Fibroblast of villous mesenchyme (primary cell): Measurements from ENCODE around the gene ITPRIP. TPM values are rescaled to one million over a fixed set of nuclear protein-coding genes. Genes with fewer than 3 reads are reported as not detected.

Experiments
- DNase-seq: peaks from one replicate; pipeline ENCODE4 v3.0.0-alpha.2; 2010; ENCODE audit warnings: low read depth
- H3K4me3 ChIP-seq: 2 replicates; pipeline ENCODE4 v1.5.1; 2011; ENCODE audit warnings: low read depth, mild to moderate bottlenecking, low read length
- total RNA-seq: library from RNA; depleted of rRNA; stranded (reverse); fragments of >200 nt; gene quantifications from 2 replicates; pipeline ENCODE4 v1.2.3, GENCODE V29; 2012
- TF ChIP-seq, protein P1 (sequence below): IDR thresholded peaks from 2 replicates; pipeline ENCODE4 v1.5.1; 2012; ENCODE audit warnings: low read depth, mild to moderate bottlenecking, low read length; ENCODE audit not compliant: insufficient read depth

Gene ITPRIP
- total RNA-seq, 1 donor: 9.9 TPM

DNA sequence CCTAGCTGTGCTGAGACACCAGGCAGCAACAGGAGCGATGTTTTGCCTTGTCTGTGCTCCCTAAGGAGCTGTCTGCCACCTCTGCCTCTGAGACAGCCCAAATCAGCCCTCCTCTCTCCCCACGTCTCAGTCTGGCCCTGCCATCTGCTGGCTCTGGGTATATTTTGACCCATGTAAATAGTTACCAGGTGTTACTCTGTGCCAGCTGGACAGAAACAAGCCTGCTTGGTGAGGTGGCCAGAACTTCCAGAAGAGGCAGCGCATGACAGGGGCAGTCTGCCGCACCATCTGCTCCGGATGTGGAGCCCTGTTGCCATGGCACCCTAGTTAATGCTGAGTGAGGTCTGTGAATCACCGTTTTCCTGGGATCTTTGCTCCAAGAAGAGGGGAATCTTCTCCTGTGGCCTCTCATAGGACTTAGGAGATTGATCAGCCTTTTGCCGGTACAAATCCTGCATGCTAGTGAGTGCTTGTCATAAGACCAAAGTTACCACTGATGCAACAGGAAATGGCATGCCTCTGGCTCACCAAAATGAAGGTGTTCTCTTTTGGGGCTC, 37.5 kb downstream of the ITPRIP start:
- H3K4me3 ChIP-seq: peak overlapping the region; percentile 4
- TF ChIP-seq, protein P1, sequence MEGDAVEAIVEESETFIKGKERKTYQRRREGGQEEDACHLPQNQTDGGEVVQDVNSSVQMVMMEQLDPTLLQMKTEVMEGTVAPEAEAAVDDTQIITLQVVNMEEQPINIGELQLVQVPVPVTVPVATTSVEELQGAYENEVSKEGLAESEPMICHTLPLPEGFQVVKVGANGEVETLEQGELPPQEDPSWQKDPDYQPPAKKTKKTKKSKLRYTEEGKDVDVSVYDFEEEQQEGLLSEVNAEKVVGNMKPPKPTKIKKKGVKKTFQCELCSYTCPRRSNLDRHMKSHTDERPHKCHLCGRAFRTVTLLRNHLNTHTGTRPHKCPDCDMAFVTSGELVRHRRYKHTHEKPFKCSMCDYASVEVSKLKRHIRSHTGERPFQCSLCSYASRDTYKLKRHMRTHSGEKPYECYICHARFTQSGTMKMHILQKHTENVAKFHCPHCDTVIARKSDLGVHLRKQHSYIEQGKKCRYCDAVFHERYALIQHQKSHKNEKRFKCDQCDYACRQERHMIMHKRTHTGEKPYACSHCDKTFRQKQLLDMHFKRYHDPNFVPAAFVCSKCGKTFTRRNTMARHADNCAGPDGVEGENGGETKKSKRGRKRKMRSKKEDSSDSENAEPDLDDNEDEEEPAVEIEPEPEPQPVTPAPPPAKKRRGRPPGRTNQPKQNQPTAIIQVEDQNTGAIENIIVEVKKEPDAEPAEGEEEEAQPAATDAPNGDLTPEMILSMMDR: no peak
- DNase-seq: peak; percentile 97

DNA sequence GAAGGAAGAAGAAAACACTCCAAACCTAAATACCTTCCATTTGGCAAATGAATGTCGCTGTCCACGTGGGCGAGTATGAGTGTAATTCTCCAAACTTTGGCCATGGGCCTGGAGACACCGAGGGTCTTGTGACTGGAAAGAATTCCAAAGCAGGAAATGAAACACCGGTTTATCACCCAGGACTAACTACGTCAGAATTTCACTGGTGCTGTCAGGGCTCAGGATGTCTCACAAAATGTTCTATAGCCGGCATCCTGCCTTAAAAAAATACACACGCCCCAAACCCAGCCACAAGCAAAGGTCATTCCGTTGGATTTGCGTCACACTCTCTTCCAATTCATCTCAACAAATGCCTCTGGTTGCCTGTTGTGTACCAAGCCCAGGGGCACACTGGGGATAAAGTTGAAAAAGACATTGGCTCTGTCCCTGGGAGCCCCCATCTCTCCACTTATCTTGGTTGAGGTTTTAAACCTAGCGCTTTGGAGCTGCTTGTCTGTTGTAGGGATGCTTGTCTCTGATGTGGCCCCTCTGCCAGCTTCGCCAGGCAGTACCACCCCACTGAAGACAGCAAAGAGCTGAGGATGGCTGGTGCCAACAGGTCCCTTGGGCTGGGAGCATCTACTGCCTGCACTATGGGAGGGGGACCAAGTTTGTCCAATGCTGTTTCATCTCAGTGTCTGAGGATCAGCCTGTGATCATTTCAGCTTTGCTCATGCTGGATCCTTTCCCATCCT, 38.1 kb downstream of the ITPRIP start:
- TF ChIP-seq, protein P1: no peak
- peak; percentile 99 for DNase-seq
- no peak overlapping the region for H3K4me3 ChIP-seq

DNA sequence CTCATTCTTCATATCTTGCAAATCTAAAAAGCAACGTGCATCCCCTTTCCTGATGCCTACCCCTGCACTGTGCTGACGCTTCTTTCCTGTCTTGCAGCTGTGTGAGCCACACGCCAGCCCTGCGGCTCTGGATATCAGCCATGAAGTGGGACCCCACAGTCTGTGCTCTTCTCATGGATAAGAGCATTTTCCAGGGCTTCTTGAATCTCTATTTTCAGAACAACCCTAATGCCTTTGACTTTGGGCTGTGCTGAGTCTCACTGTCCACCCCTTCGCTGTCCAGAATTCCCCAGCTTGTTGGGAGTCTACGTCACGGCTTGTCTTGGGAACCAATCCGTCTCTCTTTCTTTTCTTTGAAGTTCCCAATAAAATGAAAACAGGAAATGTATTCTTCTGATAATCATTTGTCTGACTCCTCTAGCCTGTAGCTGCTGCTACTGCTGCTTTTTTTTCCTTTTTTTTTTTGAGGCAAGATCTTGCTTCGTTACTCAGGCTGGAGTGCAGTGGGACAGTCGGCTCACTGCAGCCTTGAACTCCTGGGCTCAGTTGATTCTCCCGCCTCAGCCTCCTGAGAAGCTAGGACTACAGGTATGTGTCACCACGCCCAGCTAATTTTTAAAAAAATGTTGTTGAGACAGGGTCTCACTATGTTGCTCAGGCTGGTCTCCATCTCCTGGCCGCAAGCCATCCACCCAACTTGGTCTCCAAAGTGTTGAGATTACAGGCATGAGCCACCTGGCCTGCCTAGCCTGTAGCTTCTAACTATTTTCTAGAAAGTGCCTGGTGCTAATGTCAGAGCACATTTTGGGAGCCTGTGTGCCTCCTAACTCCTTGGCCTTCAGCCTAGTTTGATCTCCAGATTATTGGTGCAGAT, 39.0 kb downstream of the ITPRIP start:
- peak overlapping the region; percentile 33 for H3K4me3 ChIP-seq
- TF ChIP-seq, protein P1: no peak
- peak; percentile 90 for DNase-seq

DNA sequence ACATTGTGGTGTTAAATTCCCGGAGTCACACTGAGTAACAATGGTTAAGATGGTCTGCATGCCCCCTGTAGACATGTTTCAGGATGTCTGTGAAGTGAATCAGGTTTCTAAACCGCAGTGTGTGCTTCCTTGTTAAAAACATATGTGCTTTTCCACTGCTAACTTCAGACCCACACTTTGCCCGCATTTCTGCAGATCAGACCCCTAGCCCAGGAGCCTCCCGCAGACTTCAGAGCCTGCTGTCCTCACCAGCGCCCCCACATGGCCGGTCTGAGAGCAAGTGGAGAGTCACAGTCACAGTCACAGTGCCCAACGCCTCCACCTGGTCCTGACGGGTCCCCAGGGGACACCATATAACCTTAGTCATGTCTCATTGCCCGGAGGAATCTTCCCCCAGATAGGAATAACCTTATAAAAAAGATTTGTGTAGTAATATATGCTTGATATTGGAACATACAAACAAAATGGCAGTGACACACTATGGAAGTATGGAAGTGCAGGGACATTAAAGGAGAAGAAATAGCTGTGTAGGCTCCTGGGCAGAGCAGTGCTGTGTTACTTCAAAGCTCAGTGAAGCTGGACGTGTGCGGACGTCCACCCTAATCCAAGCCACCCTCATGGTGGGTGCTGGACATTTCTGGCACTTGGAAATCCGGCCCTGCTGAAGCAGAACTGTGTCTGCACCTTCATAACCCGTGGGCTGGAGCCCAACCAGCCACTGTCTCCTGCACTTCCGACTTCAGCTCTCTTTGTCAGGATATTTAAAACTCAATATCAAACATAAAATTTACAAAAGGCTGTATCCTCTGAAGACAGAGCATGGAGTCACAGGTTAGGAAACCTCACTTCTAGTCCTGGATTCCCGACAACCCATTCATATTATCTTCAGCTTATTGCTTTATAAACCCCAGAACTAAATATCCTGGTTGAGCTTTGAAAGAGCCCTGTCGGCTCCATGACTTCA, 40.3 kb downstream of the ITPRIP start:
- TF ChIP-seq, protein P1: peak; percentile 71
- peak; percentile 51 for DNase-seq
- no peak overlapping the region for H3K4me3 ChIP-seq

DNA sequence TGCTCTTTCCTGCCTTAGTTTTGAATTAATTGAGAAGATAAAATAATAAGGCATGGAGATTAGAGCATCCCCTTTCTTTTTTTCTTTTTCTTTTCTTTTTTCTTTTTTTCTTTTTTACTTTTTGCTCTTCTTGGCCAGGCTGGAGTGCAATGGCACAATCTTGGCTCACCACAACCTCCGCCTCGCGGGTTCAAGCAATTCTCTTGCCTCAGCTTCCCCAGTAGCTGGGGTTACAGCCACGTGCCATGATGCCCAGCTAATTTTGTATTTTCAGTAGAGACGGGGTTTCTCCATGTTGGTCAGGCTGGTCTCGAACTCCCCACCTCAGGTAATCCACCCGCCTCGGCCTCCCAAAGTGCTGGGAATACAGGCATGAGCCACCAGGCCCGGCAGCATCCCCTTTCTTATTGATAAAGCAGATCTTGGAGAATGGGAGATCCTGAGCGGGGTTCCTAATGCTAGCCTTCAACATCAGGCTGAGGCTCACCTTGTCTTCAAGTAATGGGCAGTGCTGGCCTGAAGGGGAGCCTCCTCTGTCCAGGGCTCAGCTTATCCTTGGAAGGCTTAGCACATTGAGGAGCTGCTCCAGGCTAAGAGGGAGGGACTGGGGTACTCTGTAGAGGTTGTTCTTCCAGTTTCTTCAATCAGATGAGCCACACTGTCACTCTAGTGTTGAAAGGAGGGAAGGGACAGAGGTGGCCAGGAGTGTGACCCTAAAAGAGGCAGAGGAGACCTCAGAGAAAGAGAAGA, 41.4 kb downstream of the ITPRIP start:
- H3K4me3 ChIP-seq: no peak overlapping the region
- no peak for DNase-seq
- TF ChIP-seq, protein P1: no peak
